GM20431 (cell line): ENCODE results near the gene RALGDS.

Experiments
- in situ Hi-C: fragments of 300-500 bp; cut with MseI, MboI; formaldehyde crosslinking; loops from one replicate; pipeline ENCODE4 v1.15.0; 2020; ENCODE audit warnings: low sequenced_read_pairs; ENCODE audit not compliant: unreplicated experiment

Gene RALGDS

DNA sequence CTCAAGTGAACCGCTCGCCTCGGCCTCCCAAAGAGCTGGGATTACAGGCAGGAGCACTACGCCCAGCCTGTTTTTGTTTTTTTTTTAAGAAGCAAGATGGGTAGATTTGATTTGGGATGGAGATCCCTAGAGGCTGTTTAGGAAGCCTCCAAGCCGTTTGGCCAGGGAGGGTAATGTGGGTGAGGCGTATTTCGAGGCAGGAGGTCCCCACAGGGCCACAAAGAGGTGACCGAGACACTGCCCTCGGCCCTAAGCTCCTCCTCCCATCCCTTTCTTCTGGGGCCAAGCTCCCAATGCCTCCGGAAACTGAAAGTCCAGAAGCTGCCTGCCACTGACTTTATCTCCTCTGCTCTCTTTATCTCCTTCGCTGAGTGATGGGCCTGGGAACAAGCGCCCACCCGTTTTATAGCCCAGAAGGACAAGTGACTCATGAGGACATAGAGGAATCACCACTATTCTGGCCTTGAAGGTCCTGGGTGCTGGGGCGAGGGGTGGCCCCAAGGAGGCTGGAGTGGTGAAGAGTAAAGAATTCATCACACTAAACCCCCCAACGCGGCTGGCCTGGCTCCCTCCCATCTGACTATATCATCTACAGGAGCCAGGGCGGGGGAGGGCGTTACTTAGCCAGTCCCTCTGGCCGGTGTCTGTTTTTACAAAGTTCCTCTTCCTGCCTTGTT, 2.0 kb upstream of the RALGDS start:
- in situ Hi-C loops: no loop called here

DNA sequence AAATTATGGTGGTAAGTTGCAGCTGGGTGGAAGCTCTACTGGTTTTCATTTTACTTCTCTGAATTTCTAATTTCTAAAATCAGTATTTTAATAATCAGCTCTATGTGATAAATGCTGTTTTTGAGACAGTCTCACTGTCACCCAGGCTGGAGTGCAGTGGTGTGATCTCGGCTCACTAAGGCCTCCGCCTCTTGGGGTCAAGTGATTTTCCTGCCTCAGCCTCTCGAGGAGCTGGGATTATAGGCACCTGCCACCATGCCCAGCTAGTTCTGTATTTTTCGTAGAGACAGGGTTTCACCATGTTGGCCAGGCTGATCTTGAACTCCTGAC, 1.5 kb upstream of the RALGDS start:
- in situ Hi-C loops: no loop called here

DNA sequence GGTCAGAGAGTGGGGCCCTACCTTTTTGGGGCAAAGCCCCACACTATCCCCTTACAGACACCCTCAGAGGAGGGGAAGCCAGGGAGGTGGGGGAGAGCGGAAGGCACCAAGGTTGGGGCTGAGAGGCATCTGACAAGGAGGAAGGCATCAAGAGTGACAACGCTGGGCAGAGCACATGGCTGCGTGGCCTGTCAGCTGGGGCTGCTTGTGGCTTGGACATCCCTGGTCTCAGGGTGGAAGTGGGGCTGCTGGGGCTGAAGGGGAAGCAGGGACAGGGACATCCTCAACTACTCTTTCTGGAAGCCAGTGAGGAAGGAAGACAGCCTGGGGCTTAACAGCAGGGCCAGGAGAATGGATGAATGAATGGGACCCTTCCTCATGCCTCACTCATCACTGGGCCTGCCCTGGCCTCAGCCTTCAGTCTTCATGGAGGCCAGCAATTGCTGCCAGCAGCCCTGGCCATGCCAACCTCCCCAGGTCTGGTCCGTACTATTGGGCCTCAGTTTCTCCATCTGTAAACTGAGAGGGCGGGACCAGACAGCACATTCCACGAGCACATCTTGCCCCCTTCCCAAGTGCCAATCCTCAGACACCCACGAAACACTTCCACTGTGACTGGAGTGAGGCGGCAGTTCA, 993 bp upstream of the RALGDS start:
- in situ Hi-C loops: no loop called here

DNA sequence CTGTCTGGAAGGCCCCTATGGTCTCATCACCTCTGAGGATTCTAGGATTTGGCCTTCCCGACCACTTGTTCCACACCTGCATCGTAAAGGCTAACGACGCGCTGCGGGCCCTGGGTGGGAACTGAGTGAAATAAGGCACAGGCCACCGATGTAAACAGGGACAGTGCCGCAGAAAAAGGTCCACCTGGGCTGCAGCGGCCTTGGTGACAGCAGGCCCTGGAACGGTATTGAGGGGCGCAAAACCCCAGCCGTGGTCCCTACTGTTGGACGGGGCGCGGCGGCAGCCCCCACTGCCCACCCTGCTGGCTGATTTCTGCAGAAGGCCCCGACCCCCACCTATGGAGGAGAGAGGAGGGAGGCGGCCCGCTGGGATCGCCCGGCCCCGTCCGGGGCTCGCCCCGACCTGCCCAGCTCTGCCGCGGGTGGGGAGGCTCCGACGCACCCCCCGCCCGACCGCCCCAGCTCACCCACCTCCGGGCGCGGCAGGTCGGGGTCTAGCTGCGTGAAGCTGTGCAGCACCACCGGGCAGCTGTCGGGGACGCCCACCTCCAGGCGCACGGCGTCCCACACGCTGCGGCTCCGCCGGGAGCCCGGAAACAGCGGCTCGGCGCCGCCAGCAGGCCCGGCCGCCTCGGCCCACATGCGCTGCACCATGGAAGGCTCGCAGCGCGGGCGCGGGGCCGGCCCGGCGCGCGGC, 391 bp downstream of the RALGDS start:
- in situ Hi-C loops: no loop called here

DNA sequence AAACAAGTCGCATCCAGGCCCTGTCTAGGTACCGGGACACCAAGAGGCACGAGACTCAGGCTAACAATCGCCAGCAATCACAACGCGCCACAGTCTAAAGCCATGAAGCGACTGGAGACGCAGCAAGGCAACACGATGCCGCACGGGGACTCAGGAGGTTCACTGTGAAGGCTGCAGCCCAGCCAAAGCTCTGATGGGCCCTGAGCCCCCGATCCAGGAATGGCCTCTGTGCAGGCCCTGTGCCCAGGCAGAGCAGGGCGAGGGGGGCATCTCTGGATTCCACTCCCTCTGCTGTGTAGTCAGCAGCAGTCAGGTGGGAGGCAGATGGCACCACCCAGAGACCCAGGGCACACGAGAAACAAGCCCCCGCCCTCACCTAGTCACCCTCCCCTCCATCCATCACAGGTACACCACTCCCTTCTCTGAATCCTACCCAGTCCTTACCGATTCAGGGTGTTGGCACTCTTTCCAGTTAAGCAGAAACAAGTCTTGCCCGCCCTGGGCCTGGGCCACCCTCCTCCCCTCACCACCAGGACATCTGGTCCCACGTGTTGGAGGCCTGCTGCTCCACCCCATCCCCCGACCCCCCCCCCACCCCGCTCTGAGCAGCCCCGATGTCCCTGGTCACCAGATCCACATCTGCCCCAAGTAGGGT, 1.1 kb downstream of the RALGDS start:
- in situ Hi-C loops: no loop called here

DNA sequence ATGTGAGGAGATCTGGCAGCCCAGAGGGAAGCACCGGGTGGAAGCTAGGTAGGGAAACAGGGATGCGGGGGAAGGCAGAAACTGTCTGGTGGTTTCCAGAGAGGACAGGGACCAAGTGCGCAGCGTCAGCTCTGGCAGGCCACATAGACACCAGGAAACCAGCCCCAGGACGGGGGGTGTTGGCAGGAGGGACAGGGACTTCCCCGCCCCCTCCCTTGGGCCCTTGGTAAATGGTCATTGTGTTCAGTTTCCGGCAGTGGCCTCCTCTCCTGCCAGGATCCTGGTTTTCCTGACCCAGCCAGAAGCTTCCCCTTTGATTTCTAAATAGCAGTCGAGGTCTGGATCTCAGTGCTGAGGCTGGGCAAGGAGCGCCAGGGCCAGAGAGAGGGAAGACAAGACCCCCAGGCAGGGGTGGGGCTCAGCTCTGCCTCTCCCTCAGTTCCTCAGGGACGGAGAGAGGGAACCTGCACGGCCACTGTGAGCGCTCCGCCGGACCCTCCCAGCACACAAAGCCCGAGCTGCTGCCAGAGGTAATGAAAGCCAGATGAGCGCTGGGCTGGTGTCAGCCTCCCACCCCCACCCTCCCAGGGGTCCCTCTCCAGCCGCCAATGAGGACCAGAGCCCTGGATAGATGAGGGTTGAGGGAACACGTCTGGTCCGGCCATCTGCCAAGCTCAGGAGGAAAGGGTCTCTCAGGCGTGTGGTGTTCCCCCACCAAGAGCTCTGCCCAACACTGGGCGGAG, 1.8 kb downstream of the RALGDS start:
- in situ Hi-C loops: no loop called here

DNA sequence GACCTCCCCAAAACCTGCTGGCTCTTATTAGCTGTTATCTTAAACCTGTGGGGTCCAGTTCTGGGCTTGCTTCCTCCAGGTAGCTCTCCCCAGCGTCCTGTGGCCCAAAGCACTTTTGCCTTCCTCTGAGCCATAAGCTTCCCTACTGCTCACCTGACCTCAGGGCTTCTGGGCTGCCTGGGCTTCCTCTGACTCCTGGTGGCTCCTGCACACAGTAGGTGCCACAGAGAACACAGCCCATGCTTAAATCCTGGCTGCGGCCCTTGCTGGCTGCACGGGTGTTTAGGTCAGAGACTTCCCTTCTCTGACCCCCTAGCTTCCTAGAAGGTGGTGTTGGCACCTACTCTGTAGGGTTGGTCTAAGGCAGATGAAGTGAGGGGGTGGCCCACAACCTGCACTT, 2.5 kb downstream of the RALGDS start:
- in situ Hi-C loops: no loop called here

DNA sequence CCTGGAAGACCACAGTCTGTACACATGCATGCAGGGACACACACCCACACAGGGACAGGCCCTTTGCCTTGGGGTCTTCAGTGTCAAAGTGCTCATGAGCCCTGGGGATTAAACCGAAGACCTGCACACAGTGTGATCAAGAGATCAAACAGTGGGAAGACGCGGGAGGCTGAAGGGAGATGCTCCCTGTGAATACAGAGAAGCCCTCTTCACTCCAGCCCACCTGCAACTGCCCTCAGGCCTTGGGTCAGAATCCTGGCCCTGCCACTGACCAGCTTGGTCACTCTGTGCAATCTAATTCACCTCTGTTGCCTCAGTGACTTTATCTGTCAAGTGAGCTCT, 2.9 kb downstream of the RALGDS start:
- in situ Hi-C loops: no loop called here

DNA sequence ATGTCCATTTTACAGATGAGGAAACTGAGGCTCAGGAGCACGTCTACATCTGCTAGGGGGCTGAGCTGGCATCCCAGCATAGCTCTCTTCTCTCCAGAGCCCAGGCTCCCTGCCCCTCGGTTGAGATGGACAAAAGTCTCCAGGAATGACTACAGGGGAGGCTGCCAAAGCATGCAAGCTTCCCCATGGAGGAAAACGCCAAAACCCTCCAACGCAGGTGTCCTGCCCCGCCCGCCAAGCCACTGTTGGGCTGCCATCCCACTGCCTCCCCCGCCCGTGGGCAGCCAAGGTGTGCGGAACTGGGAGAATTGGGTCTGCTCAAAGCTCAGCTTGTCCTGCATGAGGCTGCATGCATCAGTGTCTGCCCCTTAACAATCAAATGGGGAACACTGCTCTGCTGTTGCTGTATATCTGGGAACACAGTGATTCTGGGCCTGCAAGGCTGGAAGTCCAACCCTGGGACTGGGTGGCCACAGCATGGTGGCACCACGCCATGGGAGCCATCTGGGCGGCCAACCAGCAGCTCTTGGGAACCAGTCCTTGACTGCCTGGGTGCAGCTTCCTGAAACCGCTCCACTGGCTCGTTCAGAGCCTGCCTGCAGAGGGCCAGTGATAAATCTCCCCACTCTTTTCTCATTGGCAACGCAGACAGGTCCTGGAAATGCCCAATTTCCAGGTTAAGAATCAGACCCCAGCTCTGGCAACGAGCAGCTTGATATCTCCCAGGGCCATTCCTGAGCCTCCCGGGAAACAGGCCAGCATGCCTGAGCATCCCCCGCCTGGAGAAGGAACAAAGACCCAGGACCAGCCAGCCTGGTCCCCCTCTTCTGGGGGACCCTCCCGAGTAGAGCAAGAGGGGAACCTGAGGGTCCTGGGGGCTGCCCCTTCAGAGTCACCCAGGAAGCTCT, 3.5 kb downstream of the RALGDS start:
- in situ Hi-C loops: no loop called here

DNA sequence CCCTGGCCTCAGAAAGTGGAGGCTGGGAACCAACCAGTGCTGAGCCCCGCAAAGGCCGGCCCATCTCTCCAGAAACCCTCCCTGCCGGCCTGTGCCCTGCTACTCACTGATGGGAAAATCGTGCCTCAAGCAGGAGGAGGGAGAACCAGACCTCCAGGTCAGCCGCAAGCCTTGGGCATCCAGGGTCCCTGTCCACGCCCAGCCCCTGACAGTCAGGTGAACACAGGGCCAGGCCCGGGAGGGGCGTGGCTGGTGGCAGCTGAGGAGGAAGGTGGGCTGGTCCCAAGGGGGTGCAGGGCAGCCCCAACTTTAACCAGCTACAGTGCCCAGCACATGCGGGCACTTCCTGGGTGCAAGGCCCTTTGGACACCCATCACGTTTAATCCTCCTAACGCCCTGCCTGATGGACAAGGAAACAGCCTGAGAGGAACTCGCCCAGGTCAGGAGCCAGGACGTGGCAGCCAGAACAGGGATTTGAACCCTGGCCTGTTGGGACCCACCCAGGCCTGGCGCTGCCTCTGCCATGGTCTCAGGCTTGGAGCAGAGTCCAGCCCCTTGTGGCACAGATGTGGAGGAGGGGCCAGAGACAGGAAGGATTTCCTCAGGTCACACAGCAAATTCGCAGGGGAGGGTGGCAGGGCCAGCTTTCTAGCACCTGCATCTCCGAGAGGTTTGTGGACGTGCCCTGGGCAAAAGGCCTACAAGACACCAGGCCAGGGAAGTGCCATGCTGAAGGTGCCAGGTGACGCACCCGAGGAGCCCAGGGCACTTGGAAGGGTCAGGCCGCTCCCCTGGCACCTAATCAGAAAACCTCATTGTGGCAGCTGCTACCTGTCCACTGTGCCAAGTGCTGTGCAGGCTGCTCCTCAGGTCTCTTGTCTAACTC, 4.5 kb downstream of the RALGDS start:
- in situ Hi-C loops: no loop called here

DNA sequence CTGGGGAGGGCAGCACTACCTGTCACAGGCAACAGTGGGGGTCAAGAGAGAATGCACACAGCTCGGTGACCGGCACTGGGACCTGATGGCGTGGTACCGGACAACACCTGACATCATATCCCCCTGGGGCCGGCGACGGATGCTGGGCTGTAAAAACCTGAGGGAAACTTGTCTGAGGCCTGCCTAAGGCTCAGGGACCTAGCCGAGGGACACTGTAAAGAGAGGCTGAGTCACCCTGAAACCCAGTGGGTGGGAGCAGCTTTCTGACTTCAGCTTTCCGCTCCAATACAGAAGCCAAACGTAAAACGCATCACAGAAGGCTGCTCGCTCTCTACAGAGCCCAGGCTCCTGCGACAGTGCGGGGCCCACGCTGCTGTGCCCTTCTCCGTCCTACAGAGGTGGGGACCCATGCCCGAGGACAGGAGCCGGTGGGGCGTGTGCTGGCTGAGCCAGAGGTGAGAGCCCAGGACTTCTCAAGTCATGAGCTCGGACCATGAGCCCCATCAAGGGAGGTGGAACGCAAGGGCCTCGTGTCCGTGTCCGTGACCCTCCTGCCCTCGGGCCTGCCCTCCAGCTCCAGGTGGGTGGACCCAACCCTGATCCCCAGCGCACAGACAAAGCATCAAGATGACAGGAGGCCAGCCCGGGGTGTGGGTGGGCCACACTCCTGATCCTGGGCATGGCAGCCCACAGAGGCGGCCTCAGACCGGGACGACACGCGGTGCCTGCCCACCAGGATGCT, 5.3 kb downstream of the RALGDS start:
- in situ Hi-C loops: no loop called here

DNA sequence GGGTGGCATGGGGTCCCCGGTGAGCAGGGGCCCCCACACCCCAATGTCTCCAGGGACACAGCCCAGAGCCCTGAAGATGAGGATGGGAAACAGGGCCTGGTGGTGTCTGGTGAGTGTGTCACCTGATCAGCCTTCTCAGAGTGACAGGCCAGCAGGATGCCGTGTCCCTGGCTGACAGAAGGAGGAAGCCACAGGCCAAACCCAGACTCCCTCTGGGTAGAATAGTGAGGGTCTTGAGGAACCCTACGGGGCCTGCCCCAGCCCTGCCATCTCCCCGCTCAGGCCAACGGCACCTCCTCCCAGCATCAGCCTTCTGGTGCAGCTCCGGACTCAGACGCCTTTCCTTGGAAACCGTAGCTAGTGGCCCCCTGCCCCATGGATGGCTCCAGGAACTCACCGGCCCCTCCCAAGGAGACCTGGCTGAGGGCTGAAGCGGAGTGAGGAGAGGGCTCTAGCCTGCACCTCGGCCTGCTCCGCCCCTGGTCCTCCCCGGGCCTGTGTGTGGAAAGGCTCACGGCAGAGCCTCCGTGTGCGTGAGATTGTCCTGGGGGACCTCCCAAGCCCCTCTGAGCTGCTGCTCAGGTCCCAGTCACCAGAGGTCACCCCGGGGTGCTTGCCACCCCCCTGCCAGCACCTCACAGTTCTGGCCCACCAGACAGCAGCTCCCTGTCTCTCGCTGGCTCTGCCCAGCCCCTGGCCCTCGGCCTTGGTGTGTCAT, 6.0 kb downstream of the RALGDS start:
- in situ Hi-C loops: no loop called here

DNA sequence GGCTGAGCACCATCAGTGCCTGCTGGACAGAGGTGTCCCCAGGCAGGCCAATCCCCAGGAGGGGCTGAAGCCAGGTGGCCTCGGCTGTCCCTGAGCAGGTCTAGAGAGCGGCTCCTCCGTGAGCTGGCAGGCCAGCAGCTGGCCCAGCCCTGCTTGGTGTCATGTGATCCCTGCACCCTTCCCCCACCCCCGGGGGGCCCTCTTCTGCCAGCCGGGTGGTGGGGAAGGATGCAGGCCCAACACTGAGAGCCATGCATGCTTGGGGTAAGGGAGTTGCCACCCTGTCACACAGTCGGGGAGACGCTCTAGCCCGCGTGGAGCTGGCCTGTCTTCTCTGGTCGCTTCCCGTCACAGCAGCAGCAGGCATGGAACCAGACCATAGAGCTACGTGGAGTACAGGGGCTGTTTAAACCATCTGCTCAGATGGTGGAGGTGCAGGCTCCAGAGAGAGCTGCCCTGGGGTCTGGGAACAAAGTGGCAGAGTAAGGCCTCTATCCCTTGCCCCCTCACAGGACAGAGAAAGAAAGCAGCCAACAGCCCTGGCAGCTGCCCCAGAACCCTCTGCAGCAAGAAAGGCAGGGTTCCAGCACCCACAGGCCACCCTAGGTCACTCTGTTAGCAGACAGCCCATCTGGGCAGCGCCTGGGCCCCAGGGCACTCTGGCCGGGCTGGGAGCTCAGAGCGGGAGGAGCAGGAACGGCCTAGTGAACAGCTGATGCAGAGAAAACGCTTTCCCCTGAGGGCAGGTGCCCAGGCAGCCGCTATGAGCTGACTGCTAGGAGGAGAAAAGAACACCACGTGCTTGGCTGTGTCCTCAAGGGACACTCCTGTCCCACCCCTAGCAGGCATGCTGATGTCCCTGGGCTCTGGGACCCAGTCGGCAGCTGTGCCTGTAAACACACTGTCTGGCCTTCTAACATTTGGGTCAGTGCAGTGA, 6.8 kb downstream of the RALGDS start:
- in situ Hi-C loops: no loop called here

DNA sequence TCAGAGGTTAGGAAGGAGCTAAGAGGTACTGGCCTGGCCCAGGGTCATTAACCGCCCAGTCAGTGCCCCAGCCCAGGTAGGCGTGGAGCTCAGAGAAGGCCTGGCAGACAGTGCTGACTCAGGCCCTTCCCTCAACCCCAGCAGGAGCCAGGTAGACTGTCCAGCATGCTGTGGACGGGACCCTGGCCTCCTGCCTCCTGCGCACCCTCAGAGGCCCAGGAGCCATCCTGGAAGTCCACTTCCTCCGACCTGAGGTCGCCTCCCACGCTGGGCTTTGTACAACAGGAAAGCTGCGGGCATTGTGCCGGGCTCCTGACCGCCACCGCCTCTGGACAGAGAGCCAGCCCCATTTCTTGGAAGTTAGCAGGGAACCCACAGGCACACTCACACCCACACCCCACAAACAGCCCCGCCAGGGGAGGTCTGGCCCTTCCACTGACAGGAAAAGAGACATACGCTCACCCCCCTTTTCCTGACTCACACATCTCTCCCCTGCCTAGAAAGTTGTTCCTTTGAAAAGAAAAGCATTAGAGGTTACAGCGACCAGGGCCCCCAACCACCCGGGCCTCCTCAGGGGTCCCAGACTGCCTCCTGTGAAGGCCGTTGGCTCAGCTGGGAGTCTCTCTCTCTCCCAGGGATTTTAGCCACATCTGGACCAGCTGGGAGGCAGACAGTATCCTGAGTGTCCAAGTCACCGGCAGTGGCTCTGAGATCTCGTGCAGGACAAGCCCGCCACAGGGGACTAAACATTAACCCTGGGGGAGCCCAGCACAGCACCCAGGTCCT, 7.7 kb downstream of the RALGDS start:
- in situ Hi-C loops: no loop called here

DNA sequence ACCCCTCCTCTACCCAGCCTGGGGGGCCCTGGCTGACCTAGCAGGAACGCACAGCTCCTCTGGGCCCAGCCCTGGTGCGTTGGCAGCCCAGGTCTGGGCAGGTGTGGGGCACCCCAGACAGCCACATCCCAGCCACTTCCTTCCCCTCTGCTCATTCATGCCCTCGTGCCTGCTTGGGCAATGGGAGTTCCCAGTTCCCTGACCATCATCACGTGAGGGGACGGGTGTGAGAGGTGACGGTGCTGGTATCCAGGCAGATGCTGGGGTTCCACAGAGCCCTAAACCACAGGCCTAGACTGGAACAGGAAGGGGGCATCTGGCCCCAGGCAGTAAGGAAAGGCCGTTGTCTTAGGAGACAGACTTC, 8.4 kb downstream of the RALGDS start:
- in situ Hi-C loops: no loop called here
